NCI-H2227 (cell line): Measurements from ENCODE around the gene SCGB1A1.

ENCODE experiments used
- DNase-seq: peaks from one replicate; lab custom pipeline; 2025; ENCODE audit not compliant: unreplicated experiment; lab: John Stamatoyannopoulos, UW

Gene SCGB1A1

GRCh38 chr11:62420882-62421281 is 2.0 kb downstream of the SCGB1A1 start:
- DNase-seq: no peak

GRCh38 chr11:62421996-62422395 is 3.2 kb downstream of the SCGB1A1 start:
- no peak for DNase-seq

DNA sequence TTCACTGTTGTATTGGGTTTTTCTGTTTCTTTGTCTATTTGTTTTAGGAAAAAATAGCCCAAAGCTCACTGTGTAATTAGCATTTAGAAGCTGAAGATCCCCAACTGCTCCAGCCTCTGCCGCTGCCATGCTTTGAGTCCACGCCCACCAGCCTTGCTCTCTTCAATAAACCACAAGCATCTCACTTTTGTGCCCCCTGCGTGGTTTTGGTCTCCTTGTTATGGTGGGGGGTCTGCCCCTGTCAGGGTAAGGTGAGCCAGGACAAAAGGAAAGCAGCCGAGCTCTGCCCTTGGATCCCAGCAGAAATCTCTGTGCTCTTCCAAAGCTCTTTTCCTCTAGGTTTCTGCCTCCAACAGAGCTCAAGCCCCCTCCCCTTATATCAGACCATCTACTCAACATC is 4.2 kb downstream of the SCGB1A1 start:
- no peak for DNase-seq

DNA sequence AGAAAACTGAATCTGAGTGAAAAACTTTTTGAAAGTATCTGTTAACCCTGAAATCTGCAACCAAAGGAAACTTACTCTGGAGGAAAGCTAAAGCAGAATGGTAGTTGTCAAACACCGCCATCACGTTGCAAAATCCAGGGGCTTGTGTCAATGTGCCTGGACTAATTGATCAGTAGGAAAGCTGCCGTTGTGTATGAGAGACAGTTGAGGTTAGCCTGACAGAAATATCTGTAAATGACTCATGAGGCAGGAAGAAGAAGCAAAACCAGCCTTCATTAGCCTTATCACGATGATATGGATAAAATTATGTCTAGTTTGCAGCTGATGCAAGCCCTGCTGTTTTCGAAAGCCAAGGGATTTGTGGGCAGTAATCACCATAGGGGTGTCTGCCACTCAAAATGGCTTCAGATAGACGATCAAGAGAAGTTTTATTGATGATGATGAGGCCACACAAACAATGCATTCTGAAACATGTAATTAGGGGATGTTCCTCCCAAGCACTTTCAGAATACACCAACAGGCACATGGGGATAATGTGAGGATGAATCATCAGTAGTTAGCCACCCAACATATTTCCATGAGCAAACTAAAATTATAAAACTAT is 8.9 kb downstream of the SCGB1A1 start:
- DNase-seq: peak; percentile 46

DNA sequence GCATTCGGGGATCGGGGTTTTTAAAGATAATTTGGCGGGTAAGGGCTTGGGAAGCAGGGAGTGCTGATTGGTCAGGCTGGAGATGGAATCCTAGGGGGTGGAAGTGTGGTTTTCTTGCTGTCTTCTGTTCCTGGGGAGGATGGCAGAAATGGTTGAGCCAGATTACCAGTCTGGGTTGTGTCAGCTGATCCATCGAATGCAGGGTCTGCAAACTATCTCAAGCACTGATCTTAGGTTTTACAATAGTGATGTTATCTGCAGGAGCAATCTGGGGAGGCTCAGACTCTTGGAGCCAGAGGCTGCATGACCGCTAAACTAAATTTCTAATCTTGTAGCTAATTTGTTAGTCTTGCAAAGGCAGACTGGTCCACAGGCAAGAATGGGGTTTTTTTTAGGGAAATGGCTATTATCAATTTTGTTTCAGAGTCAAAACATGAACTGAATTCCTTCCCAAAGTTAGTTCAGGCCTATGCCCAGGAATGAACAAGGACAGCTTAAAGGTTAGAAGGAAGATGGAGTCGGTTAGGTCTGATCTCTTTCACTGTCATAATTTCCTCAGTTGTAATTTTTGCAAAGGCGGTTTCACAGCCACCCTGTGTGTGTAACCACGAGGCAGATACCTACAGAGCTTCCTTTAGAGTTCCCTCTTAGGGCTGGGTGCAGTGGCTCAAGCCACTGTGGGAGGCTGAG is 10.2 kb downstream of the SCGB1A1 start:
- DNase-seq: no peak

DNA sequence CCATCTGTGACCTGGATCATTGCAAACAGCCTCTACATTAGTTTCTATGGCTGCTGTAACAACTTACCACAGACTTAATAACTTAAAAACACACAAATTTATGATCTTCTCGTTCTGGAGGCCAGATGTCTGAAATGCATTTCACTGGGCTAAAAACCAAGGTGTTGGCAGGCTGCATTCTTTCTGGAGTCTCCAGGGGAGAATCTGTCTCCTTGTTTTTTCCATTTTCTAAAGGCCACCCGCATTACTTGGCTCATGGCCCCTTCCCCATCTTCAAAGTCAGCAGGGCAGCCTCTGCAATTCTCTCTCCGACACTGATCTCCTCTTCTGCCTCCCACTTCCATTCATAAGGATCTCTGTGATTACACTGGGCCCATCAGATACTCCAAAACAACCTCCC is 11.6 kb downstream of the SCGB1A1 start:
- DNase-seq: no peak

DNA sequence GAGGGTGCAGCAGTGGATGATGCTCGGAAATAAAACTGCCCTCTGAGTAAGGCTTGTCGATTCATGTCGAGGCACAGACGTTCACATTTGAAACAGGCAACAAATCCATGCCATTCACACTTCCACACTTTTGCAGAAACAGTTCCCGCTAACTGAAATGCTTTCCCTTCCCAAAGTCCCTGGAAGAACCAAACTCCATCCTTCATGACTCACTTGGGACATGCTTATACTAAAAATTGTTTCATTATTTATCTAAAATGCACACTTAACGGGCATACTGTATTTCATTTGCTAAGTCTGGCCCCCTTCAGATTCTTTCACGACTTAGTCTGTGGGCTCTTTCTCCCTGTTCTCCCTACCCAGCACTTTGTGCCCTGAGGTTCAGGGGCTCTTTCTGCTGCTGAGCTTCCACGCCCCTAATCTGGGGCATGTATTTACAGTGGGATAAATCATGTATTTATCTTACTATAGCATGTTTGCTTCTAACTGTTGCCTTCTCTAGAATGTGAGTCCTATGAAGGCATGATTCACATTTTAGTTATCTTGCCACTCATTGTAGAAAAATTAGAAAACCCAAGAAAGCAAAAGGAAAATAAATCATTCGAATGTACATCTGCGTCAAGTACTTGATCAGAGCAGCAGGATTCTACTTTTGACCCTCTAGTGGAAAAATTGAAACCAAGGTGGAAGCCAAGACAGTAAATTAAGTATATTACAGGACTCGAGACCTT is 12.5 kb downstream of the SCGB1A1 start:
- DNase-seq: no peak

DNA sequence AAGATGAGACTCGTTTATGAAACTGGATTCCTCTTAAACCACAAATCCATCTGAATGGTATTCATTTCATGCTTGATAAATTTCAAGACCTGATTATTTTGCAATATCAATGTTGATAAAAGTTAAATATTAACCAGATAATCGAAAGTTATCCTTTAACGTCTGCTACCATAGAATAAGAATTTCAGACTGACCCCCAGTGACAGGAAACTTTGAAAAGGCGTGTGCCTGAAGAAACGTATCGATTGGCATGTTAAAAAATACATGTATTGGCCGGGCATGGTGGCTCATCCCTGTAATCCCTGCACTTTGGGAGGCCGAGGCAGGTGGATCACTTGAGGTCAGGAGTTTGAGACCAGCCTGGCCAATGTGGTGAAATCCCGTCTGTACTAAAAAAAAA is 13.9 kb downstream of the SCGB1A1 start:
- no peak for DNase-seq

DNA sequence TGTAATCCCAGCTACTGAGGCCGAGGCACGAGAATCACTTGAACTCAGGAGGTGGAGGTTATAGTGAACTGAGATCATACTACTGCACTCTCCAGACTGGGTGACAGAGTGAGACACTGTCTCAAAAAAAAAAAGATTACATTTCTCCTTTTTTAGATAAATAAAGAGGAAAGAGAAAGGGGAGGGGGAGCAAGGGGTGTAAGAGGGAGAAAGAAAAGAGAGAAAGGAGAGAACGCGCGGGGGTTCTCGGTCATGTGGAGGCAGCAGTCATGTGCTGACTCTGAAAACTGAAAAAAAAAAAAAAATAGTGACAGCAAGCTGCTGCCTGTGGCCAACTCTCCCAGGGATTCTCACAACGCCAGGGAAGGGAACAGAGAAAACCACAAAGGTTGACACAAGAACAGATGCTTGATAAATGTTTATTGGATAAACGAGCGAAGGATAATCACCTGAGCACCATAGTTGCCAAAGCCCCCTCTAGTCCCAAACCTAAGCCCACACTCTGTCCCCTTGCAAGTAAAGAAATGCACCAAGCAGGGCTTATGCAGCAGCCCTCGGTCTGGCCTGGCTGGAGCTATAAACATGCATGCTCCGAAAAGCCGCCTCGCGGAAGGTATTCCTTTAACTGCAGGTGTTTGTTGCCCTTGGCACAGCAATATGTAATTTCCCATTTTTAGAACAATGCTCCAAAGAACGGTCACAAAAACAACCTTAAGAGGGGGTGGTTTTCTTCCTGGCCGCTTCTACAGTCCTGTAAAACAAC is 14.5 kb downstream of the SCGB1A1 start:
- DNase-seq: peak; percentile 37

- DNase-seq: no peak
These were observed 15.1 kb downstream of the SCGB1A1 start for GRCh38 chr11:62433904-62434276.

DNA sequence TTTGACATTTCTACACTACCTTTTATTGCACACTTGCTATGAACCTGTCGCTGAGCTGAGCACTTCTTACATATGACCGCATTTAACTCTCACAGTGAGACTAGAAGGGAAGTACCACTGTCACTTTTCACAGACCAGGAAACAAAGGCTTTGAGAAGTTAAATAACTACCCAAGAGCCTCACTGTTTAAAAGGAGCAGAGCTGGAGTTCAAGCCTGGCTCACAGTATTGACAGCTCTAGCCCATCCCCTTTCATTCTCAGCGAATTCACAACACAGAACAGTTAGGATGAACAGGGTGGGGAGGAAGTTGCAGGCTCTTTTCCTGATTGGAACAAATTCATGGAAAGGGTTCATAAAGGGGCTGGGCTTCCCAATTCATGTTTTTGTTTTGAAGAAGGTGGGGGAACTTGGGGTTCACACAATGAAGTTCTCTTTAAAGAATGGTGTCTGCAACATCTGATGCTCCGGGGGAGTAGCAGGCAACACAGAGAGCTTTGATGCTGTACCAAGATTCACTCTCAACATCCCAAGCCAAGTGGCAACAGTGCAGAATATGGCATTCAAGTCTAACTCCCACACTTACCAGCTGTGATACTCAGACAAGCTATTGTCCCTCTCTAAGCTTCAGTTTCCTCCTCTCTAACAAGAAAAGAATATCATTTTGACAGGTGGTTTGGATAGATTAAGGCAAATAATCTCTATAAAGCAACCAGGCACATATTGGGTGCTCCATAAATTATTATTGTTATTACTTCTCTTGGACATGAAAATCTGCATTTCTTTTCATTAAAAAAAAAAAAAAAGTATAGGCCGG is 17.2 kb downstream of the SCGB1A1 start:
- DNase-seq: no peak

DNA sequence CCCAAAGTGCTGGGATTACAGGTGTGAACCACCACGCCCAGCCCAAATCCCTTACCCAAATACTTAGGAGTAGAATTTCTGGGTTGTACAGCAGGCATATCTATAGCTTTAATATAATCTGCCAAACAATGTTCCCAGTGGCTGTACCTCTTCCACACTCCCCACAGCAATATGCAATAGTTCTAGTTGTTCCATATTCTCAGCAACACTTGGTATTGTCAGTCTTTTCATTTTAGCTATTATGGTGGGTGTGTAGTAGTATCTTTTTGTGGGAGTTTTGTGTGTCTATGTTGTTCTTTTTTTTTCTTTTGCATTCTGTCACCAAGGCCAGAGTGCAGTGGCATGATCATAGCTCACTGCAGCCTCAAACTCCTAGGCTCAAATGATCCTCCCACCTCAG is 18.8 kb downstream of the SCGB1A1 start:
- no peak for DNase-seq

GRCh38 chr11:62438641-62439040 is 19.8 kb downstream of the SCGB1A1 start:
- DNase-seq: no peak

- no peak for DNase-seq
These were observed 21.2 kb downstream of the SCGB1A1 start for GRCh38 chr11:62439785-62440602.

DNA sequence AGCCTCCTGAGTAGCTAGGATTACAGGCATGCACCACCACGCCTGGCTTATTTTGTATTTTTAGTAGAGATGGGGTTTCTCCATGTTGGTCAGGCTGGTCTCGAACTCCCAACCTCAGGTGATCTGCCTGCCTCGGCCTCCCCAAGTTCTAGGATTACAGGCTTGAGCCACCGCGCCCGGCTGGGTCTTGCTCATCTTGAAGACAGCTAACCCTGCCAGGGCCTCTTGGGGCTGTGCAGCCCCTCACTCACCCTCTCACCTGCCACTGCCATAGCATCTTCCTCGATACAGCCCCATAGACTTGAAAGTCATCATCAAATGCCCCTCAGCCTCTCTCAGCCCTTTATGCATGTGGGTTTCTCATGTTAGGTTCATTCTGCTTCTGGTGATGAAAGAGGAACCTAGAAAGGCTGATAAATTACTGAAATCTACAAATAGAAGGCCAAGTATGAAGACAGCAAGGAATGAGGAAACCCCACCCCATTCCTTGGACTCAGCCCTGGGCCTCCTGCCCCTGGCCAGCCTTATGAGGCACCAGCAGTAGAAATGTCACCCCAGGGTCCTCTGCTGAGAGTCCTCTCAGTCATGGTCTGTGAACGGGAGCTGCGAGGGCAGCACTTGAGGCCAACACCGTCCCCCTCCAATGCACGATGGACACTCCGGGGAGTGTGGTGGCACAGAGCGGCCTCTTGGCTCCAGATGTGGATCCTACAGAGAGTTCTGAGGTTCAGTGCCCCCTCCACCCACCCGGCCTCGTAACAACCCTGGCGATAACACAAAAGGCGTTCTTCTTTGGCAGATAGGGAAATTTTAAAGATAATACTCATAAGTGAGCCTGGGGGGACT is 24.8 kb downstream of the SCGB1A1 start:
- no peak for DNase-seq

DNA sequence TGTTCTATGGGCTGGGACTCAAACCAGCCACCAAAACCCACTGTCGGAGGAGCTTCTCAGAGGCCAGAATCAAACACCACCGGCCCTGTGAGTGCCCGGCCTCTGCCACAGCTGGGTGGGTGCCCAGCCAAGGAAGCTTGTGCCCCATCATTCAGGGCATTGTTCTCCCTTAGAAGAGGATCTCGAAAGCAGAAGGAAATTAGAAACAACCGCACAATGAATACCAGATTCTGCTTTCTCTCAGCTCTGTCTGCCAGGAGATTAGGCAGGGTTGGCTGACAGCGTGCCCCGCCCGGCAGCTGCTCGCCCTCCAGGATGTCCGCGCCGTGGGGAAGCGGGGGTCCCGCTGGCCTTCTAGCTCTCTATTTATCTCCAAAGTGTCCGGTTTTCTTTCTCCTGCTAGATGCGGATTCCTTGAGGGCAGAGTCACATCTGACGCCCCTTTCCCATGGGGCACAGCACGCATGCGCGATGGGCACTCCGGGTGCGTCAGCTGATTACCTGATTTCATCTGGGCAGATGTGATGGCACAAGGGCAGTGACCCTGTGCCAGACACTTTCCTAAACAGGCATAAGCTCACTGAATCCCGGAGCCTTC is 25.5 kb downstream of the SCGB1A1 start:
- peak; percentile 87 for DNase-seq

DNA sequence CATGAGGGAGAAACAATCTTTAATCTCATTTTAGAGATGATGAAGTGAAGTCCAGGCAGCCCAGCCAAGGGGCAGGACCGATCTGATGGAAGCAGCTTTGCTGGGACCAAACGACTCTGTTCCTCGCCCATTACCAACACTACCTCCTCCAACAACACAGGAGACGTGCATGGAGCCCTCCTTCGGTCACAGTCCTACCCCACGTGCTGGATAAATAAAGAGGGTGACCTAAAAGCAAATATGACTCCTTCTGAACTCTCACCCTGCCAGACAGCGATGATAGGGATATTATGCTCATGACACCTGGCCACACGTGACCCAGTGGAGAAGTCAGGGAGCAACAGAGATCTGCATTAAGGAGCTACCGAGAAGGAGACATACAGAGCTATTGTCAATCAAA is 26.0 kb downstream of the SCGB1A1 start:
- no peak for DNase-seq

DNA sequence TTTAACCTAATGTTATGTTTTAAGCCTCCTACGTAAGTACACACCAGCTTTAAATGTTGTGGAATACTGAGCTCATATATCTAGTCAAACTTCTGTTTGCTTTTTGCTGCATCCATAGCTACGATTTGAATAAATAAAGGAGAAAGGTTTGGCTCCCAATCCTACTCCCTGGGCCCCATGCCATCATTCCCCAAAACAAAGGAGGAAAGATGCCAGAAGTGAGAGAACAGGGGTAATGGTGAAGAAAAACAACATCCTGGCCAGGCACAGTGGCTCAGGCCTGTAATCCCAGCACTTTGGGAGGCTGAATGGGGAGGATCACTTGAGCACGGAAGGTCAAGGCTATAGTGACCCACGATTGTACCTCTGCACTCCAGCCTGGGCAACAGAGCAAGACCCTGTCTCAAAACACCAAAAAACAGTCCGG is 26.5 kb downstream of the SCGB1A1 start:
- DNase-seq: no peak

- no peak for DNase-seq
These were observed 27.3 kb downstream of the SCGB1A1 start for GRCh38 chr11:62446091-62446490.
